Vagina (tissue), 2 donors: ENCODE data around the gene PICALM.

Experiments
- CTCF ChIP-seq, 3 experiments: fragments of 450-650 bp in 2 of 3; fragments of 200-600 bp in 1 of 3; sonication (generic) in 1 of 3; IDR thresholded peaks; one replicate each; pipeline ENCODE4 v1.5.1; 2017 to 2019; ENCODE audit warnings: antibody characterized with exemption in 3 of 3, mild to moderate bottlenecking in 2 of 3, moderate library complexity in 2 of 3
- POLR2A ChIP-seq, 2 donors: fragments of 450-650 bp; IDR thresholded peaks; one replicate each; pipeline ENCODE4 v1.6.1; 2017; ENCODE audit warnings: antibody characterized with exemption in 2 of 2, mild to moderate bottlenecking in 2 of 2, moderate library complexity in 2 of 2

- TF ChIP-seq CTCF (IDR thresholded peaks at IDR 0.05) (no peak), POLR2A (IDR thresholded peaks at IDR 0.05) (no peak)
Measured at GRCh38 chr11:85935751-85936150, 133.1 kb downstream of the PICALM start.
